Frontal cortex (tissue), 4 donors: ENCODE data around the gene AGRN. TPM values are rescaled to one million over a fixed set of nuclear protein-coding genes. Genes with fewer than 3 reads are reported as not detected.
A peak's percentile ranks its signal among the peaks of the same experiment; 100 is the strongest.
"Not testable (repeated sequence)": the region's sequence is repeated elsewhere in the genome, so short reads cannot be mapped to it uniquely, and the experiment has no call there.

ENCODE experiments used
- DNase-seq, 2 donors: peaks; one replicate each; pipeline ENCODE4 v3.0.0; 2012; ENCODE audit warnings: low spot score in 2 of 2
- FAIRE-seq: peaks from 2 replicates; lab custom pipeline; 2012; peaks lifted over from hg19 to GRCh38; lab: Jason Lieb, UNC
- total RNA-seq: library from RNA; depleted of rRNA; stranded (reverse); fragments of >200 nt; gene quantifications from one replicate; pipeline ENCODE4 v1.2.3, GENCODE V29; 2014
- donor health status: control.
- donor health status: control.
- donor health status: control.

The AGRN gene
- total RNA-seq, 1 donor from 2014 or later: 51.8 TPM

DNA sequence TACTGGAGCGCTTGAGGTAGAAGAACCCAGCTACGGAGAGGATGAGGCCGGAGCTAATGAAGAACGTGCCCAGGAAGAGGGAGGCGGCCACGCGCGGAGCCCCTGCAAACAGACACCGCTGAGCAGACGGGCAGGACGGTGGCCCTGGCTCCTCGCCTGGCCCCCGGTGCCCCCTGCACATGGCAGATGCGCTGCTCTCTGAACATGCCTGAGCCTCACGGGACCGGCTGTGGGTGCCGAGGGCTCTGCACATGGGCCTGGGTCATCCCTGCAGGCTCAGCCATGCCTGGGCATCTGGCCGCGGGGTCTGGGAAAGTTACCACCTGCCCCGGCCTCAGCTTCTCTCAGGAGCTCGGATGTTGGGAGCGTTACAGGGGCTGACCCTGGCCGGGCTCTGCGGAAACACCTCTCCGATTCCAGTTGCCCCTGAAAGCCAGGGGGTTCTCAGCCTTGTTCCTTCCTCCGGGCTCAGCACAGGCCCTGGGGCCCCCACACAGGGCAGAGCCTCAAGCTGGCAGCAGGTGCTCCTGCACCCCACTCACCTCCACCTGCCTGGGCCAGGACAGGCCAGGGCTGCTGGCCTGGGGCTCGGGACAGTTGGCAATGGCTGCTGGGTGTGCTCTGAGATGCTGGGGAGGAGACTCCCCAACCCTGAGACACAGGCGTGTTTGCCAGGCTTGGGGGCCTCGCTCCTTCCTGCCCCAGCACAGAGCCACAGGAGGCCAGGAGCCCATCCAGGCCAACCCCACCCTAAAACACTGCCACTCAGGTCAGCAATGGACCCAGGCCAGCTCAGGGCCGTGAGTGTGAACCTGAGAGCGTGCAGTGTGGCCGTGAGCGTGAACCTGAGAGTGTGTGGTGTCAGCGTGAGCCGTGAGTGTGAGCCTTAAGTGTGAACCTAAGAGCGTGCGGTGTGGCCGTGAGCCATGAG, 66.3 kb downstream of the AGRN start:
- DNase-seq: peak in 1 of 2 donors; percentile 36
- FAIRE-seq: no peak

DNA sequence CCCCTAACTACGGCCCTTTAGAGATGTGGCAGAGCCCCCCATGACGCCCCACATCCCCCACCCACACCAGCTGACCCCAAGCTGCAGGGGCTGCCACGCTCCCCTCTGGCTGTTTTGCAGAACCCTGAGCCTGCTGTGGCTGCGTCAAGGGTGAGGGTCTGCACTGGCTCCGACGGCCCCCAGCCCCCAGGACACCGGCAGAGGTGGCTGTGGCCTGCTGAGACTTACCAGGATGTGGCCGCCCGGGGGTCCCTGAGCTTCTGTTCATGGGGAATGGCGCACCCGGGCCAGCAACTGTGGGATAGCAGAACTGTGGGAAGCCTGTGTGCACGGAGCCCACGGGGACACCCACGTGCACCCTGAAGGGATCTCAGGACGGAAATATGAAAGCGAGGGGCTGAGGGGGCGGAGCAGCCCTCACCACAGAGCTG, 67.0 kb downstream of the AGRN start:
- FAIRE-seq (no peak), DNase-seq (no peak)

DNA sequence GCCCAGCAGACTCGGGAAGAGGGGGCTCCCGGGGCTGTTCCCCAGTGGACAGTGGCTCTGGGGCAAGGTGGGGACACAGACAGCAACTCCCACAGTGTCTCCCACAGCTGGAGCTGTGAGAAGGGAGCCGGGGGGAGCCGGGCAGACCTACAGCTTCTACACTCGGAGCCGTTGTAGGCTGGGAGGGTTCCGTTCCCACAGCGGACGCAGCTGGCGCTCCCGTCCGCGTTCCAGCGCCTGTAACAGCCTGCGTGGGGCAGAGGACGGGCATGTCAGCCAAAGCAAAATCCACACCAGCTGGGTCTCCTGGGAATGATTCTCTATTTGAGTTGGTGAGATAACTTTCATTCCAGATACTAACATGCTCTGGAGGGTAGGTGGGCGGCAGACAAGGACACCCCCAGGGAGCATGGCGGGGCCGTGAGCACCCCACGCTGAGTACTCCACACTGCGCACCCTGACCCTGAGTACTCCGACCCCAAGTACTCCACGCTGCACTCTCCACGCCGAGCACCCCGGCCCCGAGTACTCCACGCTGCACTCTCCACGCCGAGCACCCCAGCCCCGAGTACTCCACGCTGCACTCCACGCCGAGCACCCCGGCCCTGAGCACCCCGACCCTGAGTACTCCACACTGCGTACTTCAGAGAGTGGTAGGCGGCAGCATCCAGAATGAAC, 67.6 kb downstream of the AGRN start:
- DNase-seq (peak in 1 of 2 donors; percentile 39), FAIRE-seq (no peak)

DNA sequence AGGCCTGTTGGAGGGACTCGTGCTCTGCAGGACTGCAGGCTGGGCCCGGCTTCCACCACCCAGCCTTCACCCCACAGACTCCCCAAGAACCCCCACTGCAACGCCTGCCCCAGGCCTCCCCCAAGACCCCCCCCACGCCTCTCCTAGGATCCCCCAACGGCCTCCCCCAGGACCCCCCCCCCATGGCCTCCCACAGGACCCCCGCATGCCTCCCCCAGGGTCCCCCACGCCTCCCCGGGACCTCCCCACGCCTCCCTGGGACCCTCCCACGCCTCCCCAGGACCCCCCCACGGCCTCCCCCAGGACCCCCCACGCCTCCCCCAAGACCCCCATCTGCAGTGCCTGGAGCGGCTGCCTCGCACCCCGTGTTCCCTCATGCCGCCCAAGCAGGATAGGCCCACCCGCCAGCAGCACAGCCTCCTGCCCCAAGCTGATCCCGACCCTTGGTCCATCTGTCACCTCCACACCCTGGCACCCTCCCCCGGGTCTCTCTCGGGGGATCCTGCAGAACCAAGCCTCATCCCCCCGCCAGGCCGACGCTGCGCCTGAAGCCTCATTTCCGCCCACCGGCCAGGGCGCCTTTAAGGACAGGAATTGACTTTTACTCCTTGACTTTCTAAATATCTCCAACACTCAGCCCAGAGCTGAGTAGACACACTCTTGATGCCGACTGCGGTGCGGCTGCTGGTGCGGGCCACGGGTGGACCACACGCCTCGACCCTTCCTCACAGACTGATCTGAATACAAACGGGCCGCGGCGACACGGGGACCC, 68.3 kb downstream of the AGRN start:
- no peak for FAIRE-seq
- DNase-seq: peak; percentile 16 to 48

DNA sequence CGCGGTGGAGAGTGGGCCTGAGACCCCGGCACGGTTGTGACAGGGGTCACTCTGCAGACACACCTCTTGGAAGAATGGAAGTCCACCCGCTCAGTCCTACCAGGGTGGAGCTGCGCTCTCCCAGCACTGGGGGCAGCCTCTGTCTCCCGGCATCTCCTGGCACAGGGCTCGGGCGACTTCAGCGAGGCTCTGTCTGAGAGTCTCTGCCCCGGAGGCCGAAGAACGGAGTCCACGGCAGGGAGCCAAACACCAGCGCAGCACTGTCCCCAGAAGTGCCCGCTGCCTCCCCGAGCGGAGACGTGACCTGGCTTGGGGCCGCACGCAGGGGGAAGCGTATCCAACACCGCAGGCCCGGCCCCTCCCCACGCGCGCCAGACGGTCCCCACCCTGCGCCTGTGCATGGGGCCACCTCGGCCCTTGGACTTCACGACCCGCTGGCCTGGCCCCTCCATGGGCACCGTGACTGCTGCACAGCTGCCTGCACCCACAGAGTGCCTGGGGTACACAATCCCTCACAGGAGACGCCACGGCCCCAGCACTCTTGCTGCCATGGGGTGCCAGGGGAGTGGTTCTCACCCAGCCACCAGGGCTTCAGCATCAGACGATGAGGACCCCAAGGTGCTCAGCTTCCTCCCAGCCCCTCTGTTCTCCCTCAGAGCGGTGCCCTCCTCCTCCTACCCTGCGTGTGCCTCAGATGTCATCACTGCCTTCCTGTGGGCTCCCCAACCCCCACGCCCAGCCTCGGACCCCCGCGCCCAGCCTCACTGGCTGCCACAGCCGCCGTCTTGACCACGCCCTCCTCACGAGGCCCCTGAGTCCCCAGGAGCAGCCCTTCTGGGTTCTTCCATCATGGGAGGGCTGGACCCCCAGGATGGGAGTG, 69.1 kb downstream of the AGRN start:
- FAIRE-seq (no peak), DNase-seq (peak; percentile 14 to 34)

GRCh38 chr1:1089731-1090423, 70.0 kb downstream of the AGRN start:
- FAIRE-seq: no peak

DNA sequence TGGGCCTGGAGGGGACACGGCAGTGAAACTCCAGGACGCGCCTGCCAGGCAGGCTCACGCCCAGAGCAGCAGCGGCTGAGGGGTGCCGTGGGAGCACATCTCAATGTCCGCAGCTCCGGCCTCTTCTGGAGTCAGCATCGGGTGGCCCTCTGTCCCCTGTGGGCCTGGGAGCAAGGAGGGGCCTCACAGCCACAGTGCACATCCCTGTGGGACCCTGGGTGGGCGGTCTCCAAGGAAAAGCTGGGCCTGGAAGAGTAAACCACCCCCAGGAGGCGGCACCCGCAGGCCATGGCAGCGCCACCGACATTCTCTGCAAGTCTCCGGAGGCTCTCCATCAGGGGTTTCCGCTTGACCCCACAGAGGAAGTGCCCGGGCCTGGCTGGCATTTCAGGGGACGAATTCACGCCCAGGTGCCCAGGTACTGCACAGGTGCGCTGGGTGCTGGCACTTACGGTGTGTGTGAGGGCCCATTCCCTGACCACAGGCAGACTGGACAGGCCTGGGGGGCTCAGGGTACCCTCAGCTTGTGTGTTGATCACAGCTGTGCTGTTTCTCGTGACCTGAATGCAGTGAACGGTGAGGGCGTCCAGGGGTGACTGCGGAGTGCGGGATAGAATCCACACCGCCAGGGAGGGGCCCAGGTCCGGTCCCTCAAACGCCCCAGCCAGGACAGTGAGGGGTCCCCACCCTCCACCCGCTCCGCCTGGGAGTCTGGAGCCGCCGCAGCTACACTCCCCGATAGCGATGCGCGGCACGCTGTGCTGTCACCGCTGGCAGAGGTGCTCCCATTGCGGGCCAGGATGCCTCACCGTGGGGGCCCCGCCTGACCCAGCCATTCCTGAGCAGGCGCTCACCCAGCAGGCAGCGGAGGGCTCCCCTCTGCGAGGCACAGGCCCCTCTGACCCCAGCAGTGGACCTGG, 70.8 kb downstream of the AGRN start:
- DNase-seq (no peak), FAIRE-seq (no peak)

More at GRCh38 chr1:1089731-1090423, 70.0 kb downstream of the AGRN start:
- no peak for DNase-seq

- no peak for FAIRE-seq
- DNase-seq: peak in 1 of 2 donors; percentile 31
These were observed 71.6 kb downstream of the AGRN start for GRCh38 chr1:1091344-1092148.

GRCh38 chr1:1092149-1092855, 72.4 kb downstream of the AGRN start:
- FAIRE-seq (no peak), DNase-seq (no peak)

DNA sequence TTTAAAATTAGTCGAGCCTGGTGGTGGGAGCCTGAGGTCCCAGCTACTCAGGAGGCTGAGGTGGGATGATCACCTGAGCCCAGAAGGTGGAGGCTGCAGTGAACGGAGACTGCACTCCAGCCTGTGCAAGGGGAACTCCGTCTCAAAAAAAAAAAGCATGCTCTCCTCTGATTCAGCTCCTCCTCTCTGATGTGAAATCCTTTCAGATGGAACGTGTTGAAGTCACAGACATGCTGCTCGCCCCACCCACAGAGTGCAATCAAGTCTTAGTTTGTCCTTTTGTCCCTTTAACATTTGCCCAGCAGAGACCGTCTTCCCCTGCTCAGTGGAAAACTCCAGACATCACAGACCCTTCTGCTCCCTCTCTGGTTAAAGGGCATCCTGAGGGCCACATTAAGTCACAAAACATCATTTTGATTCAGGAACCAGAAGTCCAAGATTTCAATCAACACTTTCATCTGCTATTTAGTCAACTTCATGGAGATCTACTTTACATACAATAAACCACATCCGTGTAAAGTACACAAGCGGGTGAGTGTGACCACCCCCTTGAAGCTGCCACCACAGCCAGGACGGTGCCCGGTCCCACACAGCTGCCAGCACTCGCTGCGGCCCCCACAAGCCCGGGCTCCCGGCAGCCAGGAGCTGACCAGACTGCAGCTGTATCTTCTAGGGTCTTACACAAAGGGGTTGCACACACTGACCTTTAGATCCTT, 73.1 kb downstream of the AGRN start:
- FAIRE-seq (no peak), DNase-seq (peak in 1 of 2 donors; percentile 18)

GRCh38 chr1:1093610-1093943, 73.7 kb downstream of the AGRN start:
- no peak for DNase-seq
- FAIRE-seq: no peak

DNA sequence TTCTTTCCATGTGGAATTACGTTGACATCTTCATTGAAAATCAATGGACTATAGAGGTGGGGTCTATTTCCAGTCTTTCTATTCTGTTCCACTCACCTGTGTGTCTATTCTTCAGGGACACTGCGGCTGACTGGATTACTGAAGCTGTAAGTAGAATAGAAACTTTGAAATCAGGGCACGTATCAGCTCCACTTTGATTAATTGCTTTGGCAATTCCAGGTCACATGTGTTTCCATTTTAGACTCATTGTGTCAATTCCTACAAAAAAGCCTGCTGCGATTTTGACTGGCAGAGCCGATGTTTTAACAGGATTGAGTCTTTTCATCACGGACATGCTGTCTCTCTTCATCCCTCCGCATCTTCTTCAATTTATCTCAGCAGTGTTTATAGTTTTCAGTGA, 75.1 kb downstream of the AGRN start:
- DNase-seq (no peak), FAIRE-seq (no peak)

GRCh38 chr1:1096136-1096535, 76.2 kb downstream of the AGRN start:
- not testable (repeated sequence) for FAIRE-seq

DNA sequence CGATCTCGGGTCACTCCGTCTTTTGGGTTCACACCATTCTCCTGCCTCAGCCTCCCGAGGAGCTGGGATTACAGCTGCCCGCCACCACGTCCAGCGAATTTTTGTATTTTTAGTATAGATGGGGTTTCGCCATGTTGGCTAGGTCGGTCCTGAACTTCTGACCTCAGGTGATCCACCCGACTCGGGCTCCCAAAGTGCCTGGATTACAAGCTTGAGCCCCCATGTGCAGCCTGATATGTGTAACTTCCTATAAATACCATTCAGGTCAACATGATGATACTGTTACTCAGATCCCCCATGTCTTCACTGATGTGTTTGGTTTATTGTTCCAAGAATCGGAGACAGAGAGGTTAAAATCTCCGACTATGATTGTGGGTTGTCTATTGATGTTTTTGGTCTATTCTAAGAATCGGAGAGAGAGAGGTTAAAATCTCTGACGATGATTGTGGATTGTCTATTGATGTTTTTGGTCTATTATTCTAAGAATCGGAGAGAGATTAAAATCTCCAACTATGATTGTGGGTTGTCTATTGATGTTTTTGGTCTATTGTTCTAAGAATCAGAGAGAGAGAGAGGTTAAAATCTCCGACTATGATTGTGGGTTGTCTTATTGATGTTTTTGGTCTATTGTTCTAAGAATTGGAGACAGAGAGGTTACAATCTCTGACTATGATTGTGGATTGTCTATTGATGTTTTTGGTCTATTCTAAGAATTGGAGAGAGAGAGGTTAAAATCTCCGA, 78.9 kb downstream of the AGRN start:
- FAIRE-seq (peak; percentile 23), DNase-seq (no peak)

More at GRCh38 chr1:1096136-1096535, 76.2 kb downstream of the AGRN start:
- not testable (repeated sequence) for DNase-seq
